ENCODE results near the gene SH3TC2. TPM values are rescaled to one million over a fixed set of nuclear protein-coding genes. Genes with fewer than 3 reads are reported as not detected.

Gene SH3TC2
- total and polyA plus RNA-seq, 12 donors: 0.14 to 1.2 (median 0.46) TPM

DNA sequence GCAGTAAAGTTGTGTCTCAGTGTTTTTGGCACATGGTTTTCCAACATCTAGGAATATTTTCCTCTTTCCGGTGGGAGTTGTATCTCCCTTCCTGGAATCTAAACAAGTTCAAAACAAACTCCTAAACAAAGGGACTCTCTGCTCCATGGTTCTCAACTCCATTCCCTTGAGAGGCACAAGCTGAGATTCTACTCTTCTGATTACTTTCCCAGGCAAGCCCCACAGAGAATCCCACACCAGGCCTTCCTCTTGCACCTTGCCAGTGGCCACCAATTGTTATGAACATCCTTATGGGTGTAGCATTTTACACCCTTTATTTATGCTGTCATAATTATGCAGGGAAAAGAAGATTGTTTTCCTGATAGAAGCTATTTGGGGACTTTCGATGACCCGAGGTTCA, 25.8 kb upstream of the SH3TC2 start:
- H3K4me1 ChIP-seq (replicated peaks in 1 of 2): no peaks in the 10 kb centered on the region
- no peak overlapping the region for H3K27ac ChIP-seq
- intact Hi-C loops (cut with DNase I): no loop called here
- TF ChIP-seq POLR2A (IDR thresholded peaks at IDR 0.05): no peak
- TF ChIP-seq, protein P1, sequence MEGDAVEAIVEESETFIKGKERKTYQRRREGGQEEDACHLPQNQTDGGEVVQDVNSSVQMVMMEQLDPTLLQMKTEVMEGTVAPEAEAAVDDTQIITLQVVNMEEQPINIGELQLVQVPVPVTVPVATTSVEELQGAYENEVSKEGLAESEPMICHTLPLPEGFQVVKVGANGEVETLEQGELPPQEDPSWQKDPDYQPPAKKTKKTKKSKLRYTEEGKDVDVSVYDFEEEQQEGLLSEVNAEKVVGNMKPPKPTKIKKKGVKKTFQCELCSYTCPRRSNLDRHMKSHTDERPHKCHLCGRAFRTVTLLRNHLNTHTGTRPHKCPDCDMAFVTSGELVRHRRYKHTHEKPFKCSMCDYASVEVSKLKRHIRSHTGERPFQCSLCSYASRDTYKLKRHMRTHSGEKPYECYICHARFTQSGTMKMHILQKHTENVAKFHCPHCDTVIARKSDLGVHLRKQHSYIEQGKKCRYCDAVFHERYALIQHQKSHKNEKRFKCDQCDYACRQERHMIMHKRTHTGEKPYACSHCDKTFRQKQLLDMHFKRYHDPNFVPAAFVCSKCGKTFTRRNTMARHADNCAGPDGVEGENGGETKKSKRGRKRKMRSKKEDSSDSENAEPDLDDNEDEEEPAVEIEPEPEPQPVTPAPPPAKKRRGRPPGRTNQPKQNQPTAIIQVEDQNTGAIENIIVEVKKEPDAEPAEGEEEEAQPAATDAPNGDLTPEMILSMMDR (IDR thresholded peaks at IDR 0.05): no peak
- DNase-seq: no peak
- no peaks in the 10 kb centered on the region for H3K36me3 ChIP-seq (replicated peaks in 1 of 2)
- H3K4me3 ChIP-seq: no peak overlapping the region
- H3K27me3 ChIP-seq: no peaks in the 10 kb centered on the region
- no peaks in the 10 kb centered on the region for H3K9me3 ChIP-seq (replicated peaks in 1 of 3)
- WGBS, 4 donors: 82 to 84% (median 84%) methylated on average over 3 of the region's 3 CpGs

DNA sequence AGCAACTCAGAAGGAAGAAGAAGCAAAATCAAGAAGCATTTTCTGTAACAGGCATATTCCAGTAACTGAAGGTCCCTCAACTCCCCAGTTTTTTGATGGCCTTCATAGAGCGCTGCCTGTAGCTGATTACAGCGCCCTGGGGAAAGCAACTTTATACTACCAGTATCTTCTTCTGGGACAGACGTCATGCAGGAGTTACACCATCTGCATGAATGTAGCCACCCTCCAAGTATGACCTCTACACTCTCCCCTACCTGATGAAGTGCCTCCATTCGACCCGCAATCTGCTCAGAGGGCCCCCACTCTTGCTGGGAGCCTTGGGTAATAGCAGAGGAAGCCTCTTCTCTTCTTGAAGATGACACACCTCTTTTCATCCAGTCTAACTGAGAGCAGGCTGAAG, 21.0 kb upstream of the SH3TC2 start:
- Histone ChIP-seq H3K27me3 (no peaks in the 10 kb centered on the region), H3K9me3 (replicated peaks in 1 of 3) (no peaks in the 10 kb centered on the region), H3K27ac (no peak overlapping the region), H3K36me3 (replicated peaks in 1 of 2) (no peaks in the 10 kb centered on the region), H3K4me3 (no peak overlapping the region), H3K4me1 (replicated peaks in 1 of 2) (no peaks in the 10 kb centered on the region)
- no peak for DNase-seq
- intact Hi-C loops (cut with DNase I): no loop called here
- 57 to 68% (median 62%) methylated on average over 5 of the region's 5 CpGs for WGBS, 4 donors
- TF ChIP-seq POLR2A (IDR thresholded peaks at IDR 0.05): no peak
- TF ChIP-seq, protein P1 (IDR thresholded peaks at IDR 0.05): no peak

DNA sequence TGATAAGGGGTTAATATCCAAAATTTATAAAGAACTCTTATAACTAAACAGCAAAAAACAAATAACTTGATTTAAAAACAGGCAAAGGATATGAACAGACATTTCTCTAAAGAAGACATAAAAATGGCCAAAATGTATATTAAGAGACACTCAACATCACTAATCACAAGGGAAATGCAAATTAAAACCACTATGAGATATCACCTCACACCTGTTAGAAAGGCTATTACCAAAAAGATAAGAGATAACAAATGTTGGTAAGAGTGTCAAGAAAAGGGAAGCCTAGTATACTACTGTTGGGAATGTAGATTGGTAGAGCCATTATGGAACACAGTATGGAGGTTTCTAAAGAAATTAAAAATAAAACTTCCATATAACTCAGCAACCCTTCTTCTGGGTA, 19.4 kb upstream of the SH3TC2 start:
- H3K27me3 ChIP-seq: no peaks in the 10 kb centered on the region
- no peak for DNase-seq
- H3K4me3 ChIP-seq: no peak overlapping the region
- no peaks in the 10 kb centered on the region for H3K9me3 ChIP-seq (replicated peaks in 1 of 3)
- H3K27ac ChIP-seq: no peak overlapping the region
- no peak for TF ChIP-seq POLR2A (IDR thresholded peaks at IDR 0.05)
- TF ChIP-seq, protein P1 (IDR thresholded peaks at IDR 0.05): no peak
- intact Hi-C loops (cut with DNase I): no loop called here
- H3K36me3 ChIP-seq (replicated peaks in 1 of 2): no peaks in the 10 kb centered on the region
- no peaks in the 10 kb centered on the region for H3K4me1 ChIP-seq (replicated peaks in 1 of 2)

DNA sequence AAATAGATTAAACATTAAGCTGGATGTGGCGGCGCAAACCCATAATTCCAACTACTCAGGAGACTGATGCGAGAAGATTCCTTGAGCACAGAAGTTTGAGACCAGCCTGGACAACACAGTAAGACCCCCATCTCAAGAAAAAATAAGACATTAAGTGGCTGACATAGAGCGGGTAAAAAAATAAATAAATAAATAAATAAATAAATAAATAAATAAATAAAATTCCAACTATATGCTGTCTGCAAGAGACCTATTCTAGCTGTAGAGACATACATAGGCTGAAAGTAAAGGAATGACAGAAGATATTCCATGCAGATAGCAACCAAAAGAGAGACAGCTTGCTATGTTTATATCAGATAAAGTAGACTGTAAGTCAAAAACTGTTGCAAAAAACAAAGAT, 17.4 kb upstream of the SH3TC2 start:
- intact Hi-C loops (cut with DNase I): no loop called here
- H3K36me3 ChIP-seq (replicated peaks in 1 of 2): no peaks in the 10 kb centered on the region

More for the DNA sequence above, 17.4 kb upstream of the SH3TC2 start:
- no peak for TF ChIP-seq POLR2A (IDR thresholded peaks at IDR 0.05)
- TF ChIP-seq, protein P1 (IDR thresholded peaks at IDR 0.05): no peak
- no peaks in the 10 kb centered on the region for H3K4me1 ChIP-seq (replicated peaks in 1 of 2)
- no peak overlapping the region for H3K27ac ChIP-seq
- WGBS, 4 donors: 83 to 96% (median 91%) methylated on average over 4 of the region's 4 CpGs
- H3K27me3 ChIP-seq: no peaks in the 10 kb centered on the region
- no peak for DNase-seq
- H3K9me3 ChIP-seq (replicated peaks in 1 of 3): no peaks in the 10 kb centered on the region
- H3K4me3 ChIP-seq: no peak overlapping the region
